K562 (cell line): ENCODE data around the gene HLA-E. TPM values are rescaled to one million over a fixed set of nuclear protein-coding genes. Genes with fewer than 3 reads are reported as not detected.
A peak's percentile ranks its signal among the peaks of the same experiment; 100 is the strongest.

ENCODE experiments used
- ARNT ChIP-seq, 2 experiments: fragments of 450-650 bp; IDR thresholded peaks; 2 replicates each; pipeline ENCODE4 v1.6.1; 2016; ENCODE audit warnings: mild to moderate bottlenecking in 1 of 2
- GABPA ChIP-seq: fragments of 200-800 bp; sonication (Bioruptor generic); conservative IDR thresholded peaks from 2 replicates; pipeline ENCODE4 v1.6.1; 2016; ENCODE audit warnings: low read depth, missing genetic modification characterization, missing compliant biosample characterization
- HBP1 ChIP-seq: fragments of 450-650 bp; formaldehyde crosslinking; IDR thresholded peaks from 2 replicates; pipeline ENCODE4 v1.4.0; 2022; ENCODE audit warnings: missing genetic modification characterization
- KAT7 ChIP-seq: sonication (generic); formaldehyde crosslinking; IDR thresholded peaks from 2 replicates; pipeline ENCODE4 v1.8.0; 2022; ENCODE audit warnings: missing genetic modification reagents, mild to moderate bottlenecking, borderline replicate concordance
- KLF1 ChIP-seq: fragments of 450-650 bp; IDR thresholded peaks from 2 replicates; pipeline ENCODE4 v1.6.1; 2016; ENCODE audit warnings: missing genetic modification characterization, missing compliant biosample characterization
- NFRKB ChIP-seq: fragments of 450-650 bp; IDR thresholded peaks from 2 replicates; pipeline ENCODE4 v1.6.1; 2016; ENCODE audit warnings: low read depth
- THRAP3 ChIP-seq: fragments of 450-650 bp; IDR thresholded peaks from 2 replicates; pipeline ENCODE4 v1.6.1; 2016; ENCODE audit warnings: mild to moderate bottlenecking, inconsistent platforms, borderline replicate concordance
- U2AF1 ChIP-seq: fragments of 200-400 bp; formaldehyde crosslinking; optimal IDR thresholded peaks from 2 replicates; pipeline ENCODE3; 2017; ENCODE audit warnings: mild to moderate bottlenecking, low read depth, low read length, moderate library complexity
- ZHX1 ChIP-seq: fragments of 150-350 bp; conservative IDR thresholded peaks from 2 replicates; pipeline ENCODE4 v1.6.1; 2014; ENCODE audit warnings: low read length
- ZNF174 ChIP-seq: fragments of 250-450 bp; sonication (Bioruptor Pico); IDR thresholded peaks from 2 replicates; pipeline ENCODE4 v1.4.0; 2020; ENCODE audit warnings: mild to moderate bottlenecking
- ZNF23 ChIP-seq: fragments of 250-450 bp; sonication (Bioruptor Pico); IDR thresholded peaks from 2 replicates; pipeline ENCODE4 v1.4.0; 2020; ENCODE audit warnings: mild to moderate bottlenecking
- ZNF561 ChIP-seq: fragments of 450-650 bp; formaldehyde crosslinking; conservative IDR thresholded peaks from 2 replicates; pipeline ENCODE4 v1.4.0; 2020; ENCODE audit warnings: mild to moderate bottlenecking, moderate library complexity
- ZNF589 ChIP-seq: fragments of 200-800 bp; sonication (Bioruptor generic); IDR thresholded peaks from 2 replicates; pipeline ENCODE4 v1.6.1; 2016; ENCODE audit warnings: low read depth, missing genetic modification characterization, missing compliant biosample characterization
- polyA plus RNA-seq, 8 experiments: library from polyadenylated mRNA; depleted of rRNA in 4 of 8; stranded (reverse) in 5 of 8; unstranded in 3 of 8; fragments of >200 nt; fragmentation: Nextera tagmentation in 2 of 8; fragmentation: Illumina TruSeq in 1 of 8; extraction: Ambion mirVana in 2 of 8; extraction: Trizol in 1 of 8; gene quantifications; 2 replicates each; pipeline versions ENCODE4 v1.2.1 to v1.2.3, GENCODE V29; 2011 to 2014; ENCODE audit warnings: inconsistent platforms in 1 of 8, missing spikeins in 1 of 8
- total RNA-seq, 7 experiments: library from RNA; depleted of rRNA in 6 of 7; stranded (reverse); fragments of >200 nt in 6 of 7; fragmentation: Illumina TruSeq in 2 of 7; extraction: Trizol in 2 of 7; gene quantifications; 2 replicates each; pipeline versions ENCODE4 v1.2.1 to v1.2.3, GENCODE V29; 2011 to 2021; ENCODE audit warnings: low replicate concordance in 1 of 7
- TF ChIP-seq, protein P1 (sequence below): fragments of 450-650 bp; IDR thresholded peaks from 2 replicates; pipeline ENCODE4 v1.6.1; 2018; ENCODE audit not compliant: partially characterized antibody
- TF ChIP-seq, protein P2 (sequence below): fragments of 250-450 bp; sonication (Bioruptor Pico); IDR thresholded peaks from 2 replicates; pipeline ENCODE4 v1.8.0; 2021; ENCODE audit warnings: moderate library complexity, mild to moderate bottlenecking, inconsistent platforms
- TF ChIP-seq, protein P3 (sequence below): fragments of 450-650 bp; formaldehyde crosslinking; IDR thresholded peaks from 2 replicates; pipeline ENCODE4 v1.4.0; 2020; ENCODE audit warnings: mild to moderate bottlenecking, mixed read lengths

The HLA-E gene
- total and polyA plus RNA-seq, 9 of the 15 experiments (the other 6 are each of a cell fraction or from before 2014, with no cell fraction given): 3.2 to 39.9 (median 26.8) TPM

DNA sequence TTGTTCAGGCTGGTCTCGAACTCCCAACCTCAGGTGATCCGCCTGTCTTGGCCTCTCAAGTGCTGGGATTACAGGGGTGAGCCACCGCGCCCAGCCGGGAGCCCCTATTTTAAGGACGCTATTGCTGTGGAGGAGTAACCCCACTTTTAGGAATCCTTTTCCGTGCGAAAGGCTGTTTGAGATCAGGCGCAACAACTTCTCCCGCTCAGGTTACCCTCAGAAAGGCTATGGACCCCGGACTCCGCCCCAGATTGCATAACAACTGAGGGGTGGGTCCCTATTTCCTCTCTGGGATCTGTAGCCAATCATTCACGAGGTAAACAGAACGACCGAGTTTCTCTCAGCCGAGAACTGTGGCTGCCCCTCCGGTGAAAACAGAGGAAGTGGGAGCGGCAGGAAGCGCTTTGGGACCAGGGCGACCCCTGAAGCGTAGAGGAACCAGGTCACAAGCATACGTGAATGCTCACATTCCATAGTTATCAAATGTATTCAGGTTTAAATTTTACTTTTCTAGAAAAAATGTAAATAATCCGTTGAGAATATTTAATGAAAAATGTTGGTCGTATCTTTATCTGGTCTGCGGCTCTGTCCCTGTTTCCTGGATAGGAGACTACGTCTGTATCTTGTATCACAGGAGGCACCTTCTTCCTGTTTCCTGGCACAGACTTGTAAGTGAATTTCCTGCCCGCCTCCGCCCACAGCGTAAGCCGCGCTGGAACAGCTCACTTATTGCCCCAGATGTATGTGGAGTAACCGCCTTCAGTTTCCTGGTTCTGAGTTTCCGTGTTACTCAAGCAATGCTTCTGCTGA is 26.8 kb downstream of the HLA-E start (continued):
- TF ChIP-seq HBP1 (CRISPR knock-in tag) (no peak), ZNF589 (CRISPR knock-in tag) (peak; percentile 90), THRAP3 (0 out of 2 replicates have a peak, but pooled peaks have one; percentile 51), ZNF561 (no peak), NFRKB (peak; percentile 80), ZNF23 (CRISPR knock-in tag) (no peak), ZHX1 (no peak; the same call in 1 of the 2 replicates), GABPA (tag) (peak; percentile 89), KAT7 (CRISPR knock-in tag) (no peak), ARNT (IDR thresholded peaks at IDR 0.05) (no peak), KLF1 (tag) (peak; percentile 84), ZNF174 (no peak), U2AF1 (no peak)
- TF ChIP-seq, protein P1, sequence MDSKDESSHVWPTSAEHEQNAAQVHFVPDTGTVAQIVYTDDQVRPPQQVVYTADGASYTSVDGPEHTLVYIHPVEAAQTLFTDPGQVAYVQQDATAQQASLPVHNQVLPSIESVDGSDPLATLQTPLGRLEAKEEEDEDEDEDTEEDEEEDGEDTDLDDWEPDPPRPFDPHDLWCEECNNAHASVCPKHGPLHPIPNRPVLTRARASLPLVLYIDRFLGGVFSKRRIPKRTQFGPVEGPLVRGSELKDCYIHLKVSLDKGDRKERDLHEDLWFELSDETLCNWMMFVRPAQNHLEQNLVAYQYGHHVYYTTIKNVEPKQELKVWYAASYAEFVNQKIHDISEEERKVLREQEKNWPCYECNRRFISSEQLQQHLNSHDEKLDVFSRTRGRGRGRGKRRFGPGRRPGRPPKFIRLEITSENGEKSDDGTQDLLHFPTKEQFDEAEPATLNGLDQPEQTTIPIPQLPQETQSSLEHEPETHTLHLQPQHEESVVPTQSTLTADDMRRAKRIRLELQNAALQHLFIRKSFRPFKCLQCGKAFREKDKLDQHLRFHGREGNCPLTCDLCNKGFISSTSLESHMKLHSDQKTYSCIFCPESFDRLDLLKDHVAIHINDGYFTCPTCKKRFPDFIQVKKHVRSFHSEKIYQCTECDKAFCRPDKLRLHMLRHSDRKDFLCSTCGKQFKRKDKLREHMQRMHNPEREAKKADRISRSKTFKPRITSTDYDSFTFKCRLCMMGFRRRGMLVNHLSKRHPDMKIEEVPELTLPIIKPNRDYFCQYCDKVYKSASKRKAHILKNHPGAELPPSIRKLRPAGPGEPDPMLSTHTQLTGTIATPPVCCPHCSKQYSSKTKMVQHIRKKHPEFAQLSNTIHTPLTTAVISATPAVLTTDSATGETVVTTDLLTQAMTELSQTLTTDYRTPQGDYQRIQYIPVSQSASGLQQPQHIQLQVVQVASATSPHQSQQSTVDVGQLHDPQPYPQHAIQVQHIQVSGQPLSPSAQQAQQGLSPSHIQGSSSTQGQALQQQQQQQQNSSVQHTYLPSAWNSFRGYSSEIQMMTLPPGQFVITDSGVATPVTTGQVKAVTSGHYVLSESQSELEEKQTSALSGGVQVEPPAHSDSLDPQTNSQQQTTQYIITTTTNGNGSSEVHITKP: peak; percentile 87
- TF ChIP-seq, protein P2, sequence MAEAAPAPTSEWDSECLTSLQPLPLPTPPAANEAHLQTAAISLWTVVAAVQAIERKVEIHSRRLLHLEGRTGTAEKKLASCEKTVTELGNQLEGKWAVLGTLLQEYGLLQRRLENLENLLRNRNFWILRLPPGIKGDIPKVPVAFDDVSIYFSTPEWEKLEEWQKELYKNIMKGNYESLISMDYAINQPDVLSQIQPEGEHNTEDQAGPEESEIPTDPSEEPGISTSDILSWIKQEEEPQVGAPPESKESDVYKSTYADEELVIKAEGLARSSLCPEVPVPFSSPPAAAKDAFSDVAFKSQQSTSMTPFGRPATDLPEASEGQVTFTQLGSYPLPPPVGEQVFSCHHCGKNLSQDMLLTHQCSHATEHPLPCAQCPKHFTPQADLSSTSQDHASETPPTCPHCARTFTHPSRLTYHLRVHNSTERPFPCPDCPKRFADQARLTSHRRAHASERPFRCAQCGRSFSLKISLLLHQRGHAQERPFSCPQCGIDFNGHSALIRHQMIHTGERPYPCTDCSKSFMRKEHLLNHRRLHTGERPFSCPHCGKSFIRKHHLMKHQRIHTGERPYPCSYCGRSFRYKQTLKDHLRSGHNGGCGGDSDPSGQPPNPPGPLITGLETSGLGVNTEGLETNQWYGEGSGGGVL (CRISPR knock-in tag): no peak
- TF ChIP-seq, protein P3, sequence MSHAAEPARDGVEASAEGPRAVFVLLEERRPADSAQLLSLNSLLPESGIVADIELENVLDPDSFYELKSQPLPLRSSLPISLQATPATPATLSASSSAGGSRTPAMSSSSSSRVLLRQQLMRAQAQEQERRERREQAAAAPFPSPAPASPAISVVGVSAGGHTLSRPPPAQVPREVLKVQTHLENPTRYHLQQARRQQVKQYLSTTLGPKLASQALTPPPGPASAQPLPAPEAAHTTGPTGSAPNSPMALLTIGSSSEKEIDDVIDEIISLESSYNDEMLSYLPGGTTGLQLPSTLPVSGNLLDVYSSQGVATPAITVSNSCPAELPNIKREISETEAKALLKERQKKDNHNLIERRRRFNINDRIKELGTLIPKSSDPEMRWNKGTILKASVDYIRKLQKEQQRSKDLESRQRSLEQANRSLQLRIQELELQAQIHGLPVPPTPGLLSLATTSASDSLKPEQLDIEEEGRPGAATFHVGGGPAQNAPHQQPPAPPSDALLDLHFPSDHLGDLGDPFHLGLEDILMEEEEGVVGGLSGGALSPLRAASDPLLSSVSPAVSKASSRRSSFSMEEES (CRISPR knock-in tag): no peak
